A549 treated with ZK216348 at 1 μM for 4 hours (cell line): Measurements from ENCODE around the gene ROBO3. TPM values are rescaled to one million over a fixed set of nuclear protein-coding genes. Genes with fewer than 3 reads are reported as not detected.

Experiments used
- total RNA-seq: library from RNA; stranded (reverse); fragments of 200-300 nt; extraction: Qiagen RNA extraction; gene quantifications from 5 replicates; pipeline ENCODE4 v1.2.3, GENCODE V29; 2022; ENCODE audit warnings: low read depth

The ROBO3 gene
- 2.7 to 3.7 TPM (median 2.8 TPM) in 5 replicates for total RNA-seq

GRCh38 chr11:124865181-124865901, at the start of gene ROBO3:
TSS of gene ROBO3 (plus strand) at chr11:124865432. CDS start at chr11:124865578, 146 bp downstream.

GRCh38 chr11:124897674-124898262, 32.5 kb downstream of the ROBO3 start, which contains the start of gene ROBO4:
TSS of gene ROBO4 (minus strand) at chr11:124897865. CDS start at chr11:124897795, 70 bp downstream.

GRCh38 chr11:124918950-124919349, 53.7 kb downstream of the ROBO3 start, which contains the start of gene HEPN1:
TSS of gene HEPN1 (plus strand) at chr11:124919250.

Other genes starting within 250 kb of the ROBO3 start
- 14.5 to 17.7 TPM (median 16.9 TPM) in 5 replicates for gene TBRG1, start 242.6 kb upstream of the ROBO3 start, total RNA-seq
- 12.0 to 16.3 TPM (median 13.1 TPM) in 5 replicates for gene SIAE, start 191.7 kb upstream of the ROBO3 start, total RNA-seq
- 15.7 to 43.3 TPM (median 19.0 TPM) in 5 replicates for gene SPA17, start 191.5 kb upstream of the ROBO3 start, total RNA-seq
- 7.3 to 12.6 TPM (median 11.1 TPM) in 5 replicates for gene NRGN, start 125.5 kb upstream of the ROBO3 start, total RNA-seq
- gene VSIG2, start 113.2 kb upstream of the ROBO3 start, total RNA-seq, result 0.20 to 0.28 TPM (median 0.24 TPM) in 3 of 5 replicates, not detected in the others
- 7.8 to 14.2 TPM (median 12.0 TPM) in 5 replicates for gene ESAM, start 103.1 kb upstream of the ROBO3 start, total RNA-seq
- gene MSANTD2, start 65.0 kb upstream of the ROBO3 start, total RNA-seq, result 5.2 to 5.7 TPM (median 5.3 TPM) in 5 replicates
- not detected in 5 replicates for gene ROBO4, start 32.4 kb downstream of the ROBO3 start, total RNA-seq
- gene HEPN1, start 53.8 kb downstream of the ROBO3 start, total RNA-seq, result not detected in 5 replicates
- gene HEPACAM, start 70.6 kb downstream of the ROBO3 start, total RNA-seq, result not detected in 5 replicates
- gene CCDC15, start 88.8 kb downstream of the ROBO3 start, total RNA-seq, result 0.50 to 0.88 TPM (median 0.67 TPM) in 5 replicates
- 0.06 to 0.14 TPM (median 0.08 TPM) in 4 of 5 replicates, not detected in the other for gene SLC37A2, start 197.9 kb downstream of the ROBO3 start, total RNA-seq
- gene TMEM218, start 246.2 kb downstream of the ROBO3 start, total RNA-seq, result 19.3 to 27.2 TPM (median 24.3 TPM) in 5 replicates